Heart left ventricle (tissue), 16 donors: ENCODE results near the gene MAN2B2. TPM values are rescaled to one million over a fixed set of nuclear protein-coding genes. Genes with fewer than 3 reads are reported as not detected.

Experiments used
- ATAC-seq, 4 donors: fragments of 200-7000 bp; cut with Tn5 transposase; one replicate each; pipeline ENCODE4 v1.9.1; 2020 to 2022; ENCODE audit warnings: moderate library complexity in 4 of 4, mild to moderate bottlenecking in 3 of 4, moderate number of reproducible peaks in 1 of 4
- DNase-seq, 5 donors: peaks; one replicate each; pipeline ENCODE4 v3.0.0-alpha.2; 2020
- H3K27ac ChIP-seq, 12 donors: fragments of 200-600 bp; sonication (generic) in 4 of 12; one replicate each; pipeline versions ENCODE4 v1.5.0 to v1.8.0; 2016 to 2022; ENCODE audit warnings: mild to moderate bottlenecking in 2 of 12
- H3K27me3 ChIP-seq, 9 donors: fragments of 200-600 bp; sonication (generic) in 2 of 9; one replicate each; pipeline versions ENCODE4 v1.5.1 to v1.8.0; 2016 to 2022; ENCODE audit warnings: mild to moderate bottlenecking in 3 of 9
- H3K36me3 ChIP-seq, 9 donors: fragments of 200-600 bp; sonication (generic) in 2 of 9; one replicate each; pipeline versions ENCODE4 v1.5.0 to v1.8.0; 2018 to 2022; ENCODE audit warnings: mild to moderate bottlenecking in 2 of 9
- H3K4me1 ChIP-seq, 12 donors: fragments of 200-600 bp; sonication (generic) in 4 of 12; one replicate each; pipeline versions ENCODE4 v1.5.0 to v1.8.0; 2016 to 2022; ENCODE audit warnings: mild to moderate bottlenecking in 3 of 12
- H3K4me3 ChIP-seq, 12 donors: fragments of 200-600 bp; sonication (generic) in 4 of 12; one replicate each; pipeline versions ENCODE4 v1.5.0 to v1.8.0; 2017 to 2022; ENCODE audit warnings: mild to moderate bottlenecking in 9 of 12, moderate library complexity in 4 of 12
- H3K9me3 ChIP-seq, 12 donors: fragments of 200-600 bp; sonication (generic) in 4 of 12; one replicate each; pipeline versions ENCODE4 v1.5.0 to v1.8.0; 2016 to 2022; ENCODE audit warnings: mild to moderate bottlenecking in 1 of 12
- CTCF ChIP-seq, 12 donors: fragments of 200-600 bp; sonication (generic) in 4 of 12; IDR thresholded peaks; one replicate each; pipeline versions ENCODE4 v1.5.0 to v1.8.0; 2018 to 2022; ENCODE audit warnings: antibody characterized with exemption in 12 of 12, mild to moderate bottlenecking in 5 of 12
- POLR2A ChIP-seq, 2 donors: fragments of 450-650 bp; IDR thresholded peaks; one replicate each; pipeline ENCODE4 v1.6.1; 2017; ENCODE audit warnings: antibody characterized with exemption in 2 of 2, mild to moderate bottlenecking in 2 of 2, moderate library complexity in 2 of 2
- WGBS, 4 donors: extraction: QIAGEN DNeasy Blood & Tissue Kit in 2 of 4; methylation state at CpG; one replicate each; pipeline versions ENCODE4 v1.1.5 to v1.1.7; 2013 to 2018; 5-methylcytosine and 5-hydroxymethylcytosine counted together
- intact Hi-C, 10 donors: fragments of 100-400 bp; cut with DNase I; formaldehyde crosslinking; loops; one replicate each; pipeline versions ENCODE4 v1.11.1 to v1.14.2; 2022
- polyA plus RNA-seq, 2 donors: library from polyadenylated mRNA; stranded (reverse); fragments of 200-250 nt; gene quantifications; one replicate each; pipeline ENCODE4 v1.2.3, GENCODE V29; 2013
- total RNA-seq, 9 donors: library from RNA; depleted of rRNA in 2 of 9; stranded (reverse); fragments of >200 nt in 2 of 9; fragmentation: NEBNext Ultra II Directional in 3 of 9; extraction: Animal tissue kit (Norgen Biotek cat#: 25700) in 3 of 9; gene quantifications; one replicate each; pipeline versions ENCODE4 v1.1.0 to v1.2.4, GENCODE V29; 2016 to 2023
- donor health status: ischemic (EF 13 %, LVEDD 7.1; RV severe dilation, severe dysfunction).
- donor health status: healthy with polysubstance abuse.
- donor health status: DM: no; HTN: yes; CAD: no.
- donor health status: DM: no; HTN: no; CAD: no.
- donor health status: ischemic (EF 25% LVEDD 6.9; RV normal size, moderate dysfunction).
- donor health status: ischemic (EF 25% LVEDD 5.7; RV mildly dilated, moderate dysfunction).
- donor health status: healthy.
- donor health status: DM: yes; HTN: yes; CAD: no.
- donor health status: ischemic (EF 35%, LVEDD 5.7; RV mildly dilated, moderate dysfunction).
- donor health status: nonischemic (EF 11% LVEDD 7.7; RV severe dilation, severe dysfunction).
- donor health status: DM: yes; HTN: yes; CAD: no.
- donor health status: PGD.
- donor health status: ischemic (EF 29% LVEDD 5.4; RV normal size, mild dysfunction).
- donor health status: nonischemic (EF 23%, LVEDD 6.1; RV moderate dilation, normal function).

Gene MAN2B2
- total and polyA plus RNA-seq, 11 donors, result 4.4 to 33.6 (median 19.8) TPM

- intact Hi-C loops, result loop anchor here in 2 of 10 donors (5.0 kb wide), 2 partner anchors 64 to 69 kb away; partner anchors contain the start of gene MRFAP1L1 (in 1 of the 2)
- H3K4me3 ChIP-seq, result no peak overlapping the region
- DNase-seq, result no peak
- H3K27ac ChIP-seq, result peak overlapping the region in 3 of 12 donors; percentile 18 to 28 (median 26)
- TF ChIP-seq POLR2A (IDR thresholded peaks at IDR 0.05), result no peak
- no peak for TF ChIP-seq CTCF (IDR thresholded peaks at IDR 0.05)
- ATAC-seq, result no peak
- H3K27me3 ChIP-seq, result no peaks in the 10 kb centered on the region
- H3K36me3 ChIP-seq, result peaks cover 0 to 25% (median 19%) of the 10 kb centered on the region in 9 donors
- peaks cover 7 to 39% (median 28%) of the 10 kb centered on the region in 12 donors for H3K4me1 ChIP-seq
- WGBS, 4 donors, result 75 to 79% (median 76%) methylated on average over 8 of the region's 8 CpGs
- H3K9me3 ChIP-seq, result no peaks in the 10 kb centered on the region
These were observed 68.3 kb downstream of the MAN2B2 start for GRCh38 chr4:6643141-6643847.

GRCh38 chr4:6644792-6645530, 70.0 kb downstream of the MAN2B2 start:
- Histone ChIP-seq H3K4me1 (peaks cover 7 to 30% (median 26%) of the 10 kb centered on the region in 12 donors), H3K9me3 (no peaks in the 10 kb centered on the region), H3K27me3 (no peaks in the 10 kb centered on the region), H3K27ac (no peak overlapping the region), H3K36me3 (peaks cover 0 to 25% (median 19%) of the 10 kb centered on the region in 9 donors), H3K4me3 (no peak overlapping the region)
- TF ChIP-seq CTCF (IDR thresholded peaks at IDR 0.05) (no peak), POLR2A (IDR thresholded peaks at IDR 0.05) (no peak)
- intact Hi-C loops, result loop anchor here in 2 of 10 donors (5.0 kb wide), 2 partner anchors 62 to 67 kb away; partner anchors contain the start of gene MRFAP1L1 (in 1 of the 2)
- ATAC-seq (no peak), DNase-seq (no peak)
- 72 to 75% (median 74%) methylated on average over 5 of the region's 5 CpGs for WGBS, 4 donors

- H3K9me3 ChIP-seq, result no peaks in the 10 kb centered on the region
- WGBS, 4 donors, result 84 to 88% (median 87%) methylated on average over 5 of the region's 5 CpGs
- intact Hi-C loops, result no loop called here
- H3K27me3 ChIP-seq, result no peaks in the 10 kb centered on the region
- H3K4me1 ChIP-seq, result peaks cover 2 to 22% (median 18%) of the 10 kb centered on the region in 12 donors
- ATAC-seq (no peak), DNase-seq (no peak)
- H3K36me3 ChIP-seq, result peaks cover 0 to 20% (median 14%) of the 10 kb centered on the region in 9 donors
- no peak overlapping the region for H3K4me3 ChIP-seq
- H3K27ac ChIP-seq, result no peak overlapping the region
- TF ChIP-seq CTCF (IDR thresholded peaks at IDR 0.05), result no peak
- TF ChIP-seq POLR2A (IDR thresholded peaks at IDR 0.05), result no peak
These were observed 72.2 kb downstream of the MAN2B2 start for GRCh38 chr4:6647169-6647568.
